Dedifferentiated amniotic fluid mesenchymal stem cell (primary cell): ENCODE data around the gene TOP2A.
A peak's percentile ranks its signal among the peaks of the same experiment; 100 is the strongest.

Experiments
- DNase-seq: peaks from one replicate; pipeline ENCODE4 v3.0.0-alpha.2; 2016; ENCODE audit errors: extremely low spot score

Gene TOP2A, protein sequence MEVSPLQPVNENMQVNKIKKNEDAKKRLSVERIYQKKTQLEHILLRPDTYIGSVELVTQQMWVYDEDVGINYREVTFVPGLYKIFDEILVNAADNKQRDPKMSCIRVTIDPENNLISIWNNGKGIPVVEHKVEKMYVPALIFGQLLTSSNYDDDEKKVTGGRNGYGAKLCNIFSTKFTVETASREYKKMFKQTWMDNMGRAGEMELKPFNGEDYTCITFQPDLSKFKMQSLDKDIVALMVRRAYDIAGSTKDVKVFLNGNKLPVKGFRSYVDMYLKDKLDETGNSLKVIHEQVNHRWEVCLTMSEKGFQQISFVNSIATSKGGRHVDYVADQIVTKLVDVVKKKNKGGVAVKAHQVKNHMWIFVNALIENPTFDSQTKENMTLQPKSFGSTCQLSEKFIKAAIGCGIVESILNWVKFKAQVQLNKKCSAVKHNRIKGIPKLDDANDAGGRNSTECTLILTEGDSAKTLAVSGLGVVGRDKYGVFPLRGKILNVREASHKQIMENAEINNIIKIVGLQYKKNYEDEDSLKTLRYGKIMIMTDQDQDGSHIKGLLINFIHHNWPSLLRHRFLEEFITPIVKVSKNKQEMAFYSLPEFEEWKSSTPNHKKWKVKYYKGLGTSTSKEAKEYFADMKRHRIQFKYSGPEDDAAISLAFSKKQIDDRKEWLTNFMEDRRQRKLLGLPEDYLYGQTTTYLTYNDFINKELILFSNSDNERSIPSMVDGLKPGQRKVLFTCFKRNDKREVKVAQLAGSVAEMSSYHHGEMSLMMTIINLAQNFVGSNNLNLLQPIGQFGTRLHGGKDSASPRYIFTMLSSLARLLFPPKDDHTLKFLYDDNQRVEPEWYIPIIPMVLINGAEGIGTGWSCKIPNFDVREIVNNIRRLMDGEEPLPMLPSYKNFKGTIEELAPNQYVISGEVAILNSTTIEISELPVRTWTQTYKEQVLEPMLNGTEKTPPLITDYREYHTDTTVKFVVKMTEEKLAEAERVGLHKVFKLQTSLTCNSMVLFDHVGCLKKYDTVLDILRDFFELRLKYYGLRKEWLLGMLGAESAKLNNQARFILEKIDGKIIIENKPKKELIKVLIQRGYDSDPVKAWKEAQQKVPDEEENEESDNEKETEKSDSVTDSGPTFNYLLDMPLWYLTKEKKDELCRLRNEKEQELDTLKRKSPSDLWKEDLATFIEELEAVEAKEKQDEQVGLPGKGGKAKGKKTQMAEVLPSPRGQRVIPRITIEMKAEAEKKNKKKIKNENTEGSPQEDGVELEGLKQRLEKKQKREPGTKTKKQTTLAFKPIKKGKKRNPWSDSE (N-terminal part only)

DNA sequence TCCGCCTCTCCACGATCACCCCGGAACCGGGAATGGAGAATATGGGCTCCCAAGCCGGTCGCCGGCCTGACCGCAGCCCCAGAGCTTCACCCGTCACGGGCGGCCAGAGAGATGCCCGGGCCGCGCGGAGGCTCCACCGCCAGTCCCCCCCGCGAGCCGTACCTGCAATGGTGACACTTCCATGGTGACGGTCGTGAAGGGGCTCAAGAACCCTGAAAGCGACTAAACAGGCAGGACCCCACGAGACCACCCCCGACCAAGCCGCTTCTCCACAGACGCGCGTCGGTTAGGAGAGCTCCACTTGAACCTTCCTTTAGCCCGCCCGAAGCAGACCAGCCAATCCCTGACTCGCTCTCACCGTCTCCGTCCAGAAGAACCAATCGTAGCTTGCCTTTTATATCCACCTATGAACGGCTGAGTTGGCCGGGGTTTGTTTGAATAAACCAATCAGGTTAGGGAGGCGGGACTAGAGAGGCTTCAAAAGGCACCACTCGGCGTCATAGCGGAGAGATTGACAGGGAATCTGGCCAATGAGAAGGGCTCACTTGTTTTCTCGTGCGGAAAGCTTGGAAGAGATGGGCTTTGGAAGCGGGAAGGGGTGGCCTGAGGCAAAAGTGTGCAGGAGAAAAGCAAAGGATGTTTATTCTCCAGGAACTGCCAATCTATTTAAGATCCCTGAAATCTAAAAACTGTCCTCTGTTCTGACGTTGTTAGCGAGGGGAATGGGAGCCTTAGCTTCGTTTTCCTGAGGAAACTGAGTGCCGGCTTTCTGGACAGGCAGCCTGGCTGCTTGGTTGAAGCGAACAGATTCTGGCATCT is at the start of gene TOP2A:
TOP2A (minus strand) TSS at position 288 of the 819 bp plus-strand sequence; CDS start at position 183, 105 bp downstream.
- DNase-seq: peak; percentile 100

DNA sequence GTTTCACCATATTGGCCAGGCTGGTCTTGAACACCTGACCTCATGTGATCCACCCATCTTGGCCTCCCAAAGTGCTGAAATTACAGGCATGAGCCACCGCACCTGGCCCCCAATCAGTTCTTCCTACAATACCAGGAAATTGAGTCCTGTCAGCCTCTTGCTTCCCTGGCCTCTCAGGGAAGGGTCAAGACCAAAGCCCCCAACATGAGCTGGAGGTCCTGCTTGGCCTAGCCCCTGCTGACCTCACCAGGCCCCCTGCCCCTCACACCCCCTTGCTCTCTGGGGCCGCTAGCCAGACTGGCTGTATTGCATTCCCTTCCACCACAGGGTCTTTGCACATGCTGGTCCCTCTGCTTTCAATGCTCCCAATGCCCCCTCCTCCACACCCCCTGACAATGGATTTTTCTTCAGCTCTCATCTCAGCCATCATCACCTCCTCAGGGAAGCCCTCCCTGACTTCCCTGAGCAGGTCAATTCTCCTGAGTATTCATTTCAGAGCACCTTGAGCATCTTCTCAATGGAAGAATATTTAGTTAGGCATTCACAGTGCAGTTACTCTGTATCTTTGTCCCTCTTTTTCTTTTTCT is 49.7 kb upstream of the TOP2A start:
- DNase-seq: no peak

DNA sequence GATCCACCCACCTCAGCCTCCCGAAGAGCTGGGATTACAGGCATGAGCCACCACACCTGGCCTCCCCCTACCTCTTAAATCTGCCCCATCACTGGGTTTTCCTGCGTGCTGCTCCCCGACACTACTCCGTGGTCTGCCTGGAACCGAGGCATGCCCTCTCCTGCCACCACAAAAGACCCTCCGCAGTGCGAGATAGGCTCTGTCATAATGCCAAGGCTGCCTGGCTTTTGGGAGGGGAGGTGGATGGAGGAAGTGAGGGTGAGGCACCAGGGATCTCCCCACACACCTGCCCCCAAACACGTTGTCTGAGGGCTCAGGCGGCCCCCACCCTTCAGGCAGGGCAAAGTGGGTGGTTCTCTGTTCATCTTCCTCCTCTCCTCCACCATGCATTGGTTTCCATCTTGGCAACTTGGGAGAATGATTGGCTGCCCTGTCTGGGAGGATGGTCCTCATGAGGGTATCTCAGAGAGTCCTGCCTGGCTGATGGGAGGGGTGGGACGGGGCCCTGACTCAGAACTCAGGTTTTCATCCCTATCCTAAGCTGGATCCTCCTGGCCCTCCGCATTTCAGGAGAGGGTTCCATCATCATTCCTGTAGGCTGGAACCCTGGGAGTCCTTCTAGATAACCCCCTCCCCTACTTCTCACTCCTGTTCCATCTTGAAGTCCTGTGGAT is 48.7 kb upstream of the TOP2A start:
- DNase-seq: no peak

DNA sequence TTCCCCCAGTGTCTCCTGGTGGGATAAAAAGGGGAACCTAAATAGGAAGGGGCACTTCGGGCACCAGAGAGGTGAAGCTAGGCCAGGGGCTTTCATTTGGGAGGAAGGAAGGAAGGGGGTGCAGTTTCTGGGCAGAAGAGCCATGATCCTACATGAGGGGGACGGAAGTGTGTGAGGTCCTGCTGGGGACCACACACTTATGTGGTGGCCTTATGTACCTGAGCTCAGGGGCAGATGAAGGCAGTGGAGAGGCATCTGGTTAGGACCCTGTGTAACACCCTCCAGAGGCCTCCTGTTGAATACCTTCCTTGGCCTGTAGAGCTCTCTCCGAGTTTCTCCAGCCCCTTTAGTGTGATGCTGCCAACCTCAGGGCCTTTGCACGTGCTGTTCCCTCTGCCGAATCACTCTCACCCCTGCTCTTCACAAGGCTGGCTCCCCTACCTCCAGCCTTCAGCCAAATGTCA is 46.7 kb upstream of the TOP2A start:
- DNase-seq: no peak

DNA sequence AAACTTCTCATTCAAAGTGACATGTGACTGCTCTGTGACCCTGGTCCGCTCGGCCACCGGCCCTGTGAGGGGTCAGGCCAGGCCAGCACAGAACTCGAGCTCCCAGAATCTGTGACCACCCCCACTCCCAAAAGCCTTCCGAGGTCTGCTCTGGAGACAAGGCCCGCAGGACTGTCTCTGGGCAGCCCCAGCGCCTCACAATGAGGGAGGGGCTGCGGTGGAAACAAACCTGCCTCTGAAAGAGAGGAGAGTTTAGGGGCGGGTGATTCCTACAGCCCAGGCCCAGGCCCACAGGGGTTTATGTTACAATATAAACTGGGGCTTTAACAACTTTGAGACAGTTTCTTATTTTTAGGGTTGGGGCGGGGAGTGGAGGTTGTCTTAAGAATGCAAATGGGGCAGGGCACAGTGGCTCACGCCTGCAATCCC is 45.4 kb upstream of the TOP2A start:
- no peak for DNase-seq

DNA sequence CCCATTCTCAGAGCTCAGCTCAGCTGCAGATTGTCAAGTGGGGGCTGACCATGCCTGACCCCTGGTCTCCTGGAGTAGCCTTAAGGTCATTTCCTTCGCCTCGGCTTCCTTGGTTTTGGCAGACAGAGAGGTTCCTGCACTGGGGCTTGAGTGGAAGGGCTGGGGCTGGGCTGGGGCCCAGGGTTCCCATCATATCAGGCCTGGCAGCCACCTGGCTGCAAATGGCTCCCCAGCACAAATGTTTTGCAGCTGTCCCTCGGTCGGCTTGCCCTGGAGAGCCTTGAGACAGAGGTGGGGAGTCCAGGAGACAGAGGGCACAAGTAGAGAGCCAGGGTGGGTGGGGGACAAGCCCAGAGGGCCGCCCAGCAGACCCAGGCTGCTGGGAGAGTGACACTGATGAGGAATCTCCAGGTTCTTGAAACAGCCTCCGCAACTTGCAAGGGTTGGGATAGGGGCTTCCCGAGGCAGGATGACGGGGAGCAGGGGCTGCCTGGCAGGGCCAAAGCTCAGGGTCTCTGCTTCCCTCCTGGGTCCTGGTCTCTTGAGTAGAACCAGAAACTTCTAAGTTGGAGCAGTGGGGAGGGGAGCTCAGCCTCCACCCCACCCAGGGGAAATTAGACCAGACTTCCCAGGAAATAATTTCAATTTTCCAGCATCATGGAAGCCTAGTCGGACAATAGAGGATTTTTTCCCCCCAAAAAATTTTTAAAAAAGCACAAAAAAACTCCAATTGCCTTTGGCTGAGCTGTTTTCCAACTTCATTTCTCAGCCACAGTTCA is 44.8 kb upstream of the TOP2A start:
- DNase-seq: no peak

DNA sequence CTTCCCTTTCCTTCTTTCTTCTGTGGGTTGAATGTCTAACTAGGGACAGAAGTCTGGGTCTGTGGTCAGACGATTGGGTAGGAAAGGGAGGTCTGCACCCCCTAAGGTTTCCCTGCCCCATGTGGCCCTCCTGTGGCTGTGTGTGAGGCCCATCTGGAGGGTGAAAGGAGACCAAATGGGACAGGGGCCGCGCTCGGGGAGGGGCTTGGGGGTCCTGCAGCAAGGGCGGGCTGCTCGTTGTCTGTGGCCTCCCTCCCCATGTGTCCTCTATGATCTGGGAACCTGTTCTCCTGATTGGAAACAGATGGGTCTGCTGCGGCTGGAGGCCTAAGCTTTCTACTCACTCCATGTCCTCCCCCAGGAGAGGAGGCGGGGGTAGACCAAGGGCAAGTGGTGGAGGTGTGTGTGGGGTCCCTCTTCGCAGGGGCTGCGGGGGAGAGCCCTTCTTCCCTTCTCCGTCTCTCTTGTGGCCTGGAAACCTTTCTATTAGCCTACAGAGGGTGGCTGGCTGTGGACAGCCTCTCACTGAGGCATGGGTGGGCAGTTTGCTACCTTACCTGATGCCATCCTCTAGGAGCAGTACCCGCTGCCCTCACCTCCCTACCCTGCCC is 44.1 kb upstream of the TOP2A start:
- no peak for DNase-seq

DNA sequence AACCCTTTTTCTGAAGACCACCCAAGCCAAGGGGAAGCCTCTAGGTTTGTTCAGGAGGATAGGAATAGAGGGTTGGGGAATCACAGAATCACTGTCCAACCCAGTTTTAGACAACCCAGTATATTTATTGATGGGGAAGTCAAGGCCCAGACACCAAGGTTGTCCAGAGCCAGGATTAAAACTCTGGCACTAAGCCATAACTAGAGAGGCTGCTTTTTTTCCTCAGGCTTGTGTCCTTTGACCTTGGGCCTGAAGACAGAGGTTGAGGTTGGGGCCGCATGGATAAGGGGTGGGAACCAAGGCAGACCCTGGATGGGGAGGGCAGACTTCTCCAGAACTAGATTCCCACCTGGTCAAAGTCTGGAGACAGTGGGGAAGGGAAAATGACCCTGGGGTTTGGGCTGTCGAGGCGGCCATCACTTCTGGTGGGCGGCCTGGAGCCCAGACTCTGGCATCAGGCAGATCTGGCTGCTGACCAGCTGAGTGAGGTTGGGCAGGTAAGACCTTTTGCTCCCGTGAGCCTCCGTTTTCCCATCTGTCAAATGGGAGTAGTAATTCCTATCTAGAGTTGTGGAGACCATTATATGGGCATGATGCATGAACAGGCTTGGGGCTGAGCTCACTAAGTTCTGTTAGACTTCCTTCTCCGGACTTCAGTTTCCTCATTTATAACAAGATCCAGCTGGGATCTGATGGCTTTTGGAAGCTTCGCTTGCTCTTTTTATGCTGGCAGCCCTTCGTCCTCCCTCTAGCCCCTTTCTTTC is 43.5 kb upstream of the TOP2A start:
- peak; percentile 55 for DNase-seq

DNA sequence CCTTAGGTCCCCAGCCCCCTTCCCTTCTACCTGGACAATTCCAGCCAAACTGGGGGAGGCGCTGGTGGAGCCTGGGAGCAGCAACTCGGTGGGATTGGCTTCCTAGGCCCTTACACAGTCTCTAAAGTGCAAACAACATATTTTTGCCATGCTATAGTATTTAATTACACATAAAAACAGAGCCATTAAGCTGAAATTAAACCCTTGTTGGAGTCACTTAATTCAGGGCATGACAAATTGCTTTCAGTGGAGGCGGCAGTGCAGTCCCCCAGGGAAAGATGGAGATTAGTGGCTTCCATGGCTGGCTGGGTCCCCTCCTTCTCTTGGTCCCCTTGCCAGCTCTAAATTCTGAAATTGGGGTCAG is 42.9 kb upstream of the TOP2A start:
- no peak for DNase-seq

DNA sequence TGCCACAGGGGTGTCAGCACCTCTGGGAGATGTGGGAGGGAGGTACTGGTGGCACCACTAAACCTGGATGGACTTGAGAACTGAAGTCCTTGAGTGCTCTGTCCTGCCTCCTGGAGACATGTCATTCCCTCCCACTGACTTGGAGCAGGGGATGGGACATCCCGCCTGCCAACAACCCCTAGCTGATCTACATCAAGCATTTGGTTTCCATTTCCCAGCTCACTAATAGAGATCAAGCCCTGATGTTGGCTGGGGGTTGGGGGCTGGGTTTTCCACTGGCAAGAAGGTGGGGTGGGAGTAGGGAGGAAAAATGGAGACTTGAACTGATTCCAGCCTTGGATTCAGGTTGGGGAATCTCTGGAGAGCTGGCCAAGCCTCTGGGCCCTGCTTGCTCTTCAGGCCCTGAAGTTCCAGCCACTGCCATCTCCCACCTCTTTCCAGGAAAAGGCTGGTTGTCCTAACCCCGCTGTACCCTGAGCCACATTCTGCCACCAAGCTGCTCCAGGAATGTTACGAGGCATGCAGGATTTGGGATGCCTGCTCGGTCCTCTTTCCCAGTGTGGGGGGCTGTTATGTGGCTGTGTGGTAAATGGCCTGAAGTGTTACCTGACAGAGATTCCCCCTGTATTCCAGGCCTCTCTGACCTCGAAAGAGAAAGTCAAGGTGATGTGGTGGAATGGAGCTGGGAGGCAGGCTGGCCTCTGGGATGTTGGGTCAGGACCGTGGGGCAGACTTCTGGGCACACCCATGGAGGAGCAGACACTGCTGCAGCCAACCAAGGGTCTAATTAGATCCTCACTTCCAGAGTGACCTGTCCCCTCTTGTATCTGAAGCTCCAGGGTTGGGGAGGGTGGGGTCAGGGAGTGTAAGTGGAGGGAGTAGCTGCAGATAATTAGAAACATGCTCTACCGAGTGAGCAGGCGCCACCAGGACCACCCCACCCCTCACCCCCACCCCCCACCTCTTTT is 42.2 kb upstream of the TOP2A start:
- no peak for DNase-seq

DNA sequence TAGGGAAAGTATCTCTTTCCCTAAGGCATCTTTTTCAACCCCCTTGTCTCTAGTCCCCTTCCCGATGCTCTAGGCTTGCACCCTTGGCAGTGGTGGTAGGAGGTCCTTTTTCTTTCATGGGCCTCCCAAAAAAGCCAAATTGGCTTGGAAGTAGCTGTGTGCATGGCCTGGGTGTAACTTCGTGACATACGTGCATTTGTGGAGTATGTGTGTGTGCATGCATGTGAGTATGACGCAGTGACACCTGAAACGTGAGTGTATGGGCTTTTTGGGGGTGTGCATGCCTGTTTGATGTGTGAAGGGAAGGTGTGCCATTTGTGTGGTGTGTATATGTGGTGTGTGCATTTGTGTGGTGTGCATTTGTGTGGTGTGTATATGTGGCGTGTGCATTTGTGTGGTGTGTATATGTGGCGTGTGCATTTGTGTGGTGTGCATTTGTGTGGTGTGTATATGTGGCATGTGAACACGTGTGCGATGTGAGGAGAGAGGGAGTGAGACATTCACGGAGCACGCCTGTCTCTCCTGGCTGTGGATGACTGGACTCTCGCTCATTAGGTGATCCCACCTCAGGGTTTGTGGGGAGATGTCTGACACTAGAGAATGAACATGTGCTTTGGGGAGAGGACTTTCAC is 41.3 kb upstream of the TOP2A start:
- no peak for DNase-seq

DNA sequence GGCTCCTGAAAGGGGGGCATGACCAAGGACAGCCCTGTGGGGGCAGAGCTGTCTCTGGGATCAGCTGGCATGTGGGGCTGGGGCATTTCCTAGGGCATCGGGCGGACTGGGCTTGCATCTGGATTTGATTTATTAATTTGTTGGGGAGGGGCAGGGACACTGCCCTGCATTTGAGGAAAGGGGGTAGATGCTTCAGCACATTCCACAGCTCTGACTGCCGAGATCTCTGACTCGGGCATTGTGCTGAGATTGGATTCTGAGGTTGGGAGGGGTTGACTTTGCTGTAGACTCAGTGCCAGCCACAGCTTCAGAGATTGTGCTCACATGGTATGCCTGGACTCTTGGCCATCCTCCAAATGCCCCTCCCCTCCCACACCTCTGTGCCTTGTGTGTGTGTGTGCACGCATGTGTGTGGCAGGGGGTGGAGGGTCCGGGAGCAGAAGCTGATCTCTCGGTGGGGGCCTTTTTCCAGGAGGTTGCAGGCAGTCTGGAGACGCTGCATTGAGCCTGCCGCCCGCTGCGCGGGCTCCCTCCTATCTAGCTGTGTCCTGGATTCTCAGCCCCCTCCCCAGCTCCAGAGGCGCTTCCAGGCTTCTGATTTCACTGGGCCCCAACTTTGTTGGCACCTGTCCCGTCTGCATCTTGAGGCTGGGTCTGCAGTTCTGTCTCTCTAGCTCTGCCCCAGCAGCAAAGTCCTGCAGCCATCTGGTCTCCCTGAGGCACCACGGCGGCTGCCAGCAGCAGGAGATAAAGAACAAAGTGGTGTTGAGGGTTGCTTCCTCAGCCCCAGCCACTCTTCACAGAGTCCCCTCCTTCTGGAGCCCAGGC is 40.5 kb upstream of the TOP2A start:
- DNase-seq: peak; percentile 87

DNA sequence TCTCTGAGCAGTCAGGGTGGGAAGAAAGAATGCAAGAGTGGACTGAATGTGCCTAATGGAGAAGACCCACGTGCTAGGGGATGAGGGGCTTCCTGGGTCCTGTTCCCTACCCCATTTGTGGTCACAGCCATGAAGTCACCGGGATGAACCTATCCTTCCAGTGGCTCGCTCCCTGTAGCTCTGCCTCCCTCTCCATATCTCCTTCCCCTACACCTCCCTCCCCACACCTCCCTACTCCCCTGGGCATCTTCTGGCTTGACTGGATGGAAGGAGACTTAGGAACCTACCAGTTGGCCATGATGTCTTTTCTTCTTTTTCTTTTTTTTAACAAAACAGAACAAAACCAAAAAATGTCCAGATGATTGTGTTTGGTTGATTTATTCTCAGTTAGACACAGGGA is 39.7 kb upstream of the TOP2A start:
- no peak for DNase-seq

DNA sequence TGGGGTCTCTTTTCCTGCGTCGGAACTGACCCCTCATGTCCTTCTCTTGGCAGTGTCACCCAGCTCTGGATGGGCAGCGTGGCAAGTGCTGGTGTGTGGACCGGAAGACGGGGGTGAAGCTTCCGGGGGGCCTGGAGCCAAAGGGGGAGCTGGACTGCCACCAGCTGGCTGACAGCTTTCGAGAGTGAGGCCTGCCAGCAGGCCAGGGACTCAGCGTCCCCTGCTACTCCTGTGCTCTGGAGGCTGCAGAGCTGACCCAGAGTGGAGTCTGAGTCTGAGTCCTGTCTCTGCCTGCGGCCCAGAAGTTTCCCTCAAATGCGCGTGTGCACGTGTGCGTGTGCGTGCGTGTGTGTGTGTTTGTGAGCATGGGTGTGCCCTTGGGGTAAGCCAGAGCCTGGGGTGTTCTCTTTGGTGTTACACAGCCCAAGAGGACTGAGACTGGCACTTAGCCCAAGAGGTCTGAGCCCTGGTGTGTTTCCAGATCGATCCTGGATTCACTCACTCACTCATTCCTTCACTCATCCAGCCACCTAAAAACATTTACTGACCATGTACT is 38.8 kb upstream of the TOP2A start:
- no peak for DNase-seq

DNA sequence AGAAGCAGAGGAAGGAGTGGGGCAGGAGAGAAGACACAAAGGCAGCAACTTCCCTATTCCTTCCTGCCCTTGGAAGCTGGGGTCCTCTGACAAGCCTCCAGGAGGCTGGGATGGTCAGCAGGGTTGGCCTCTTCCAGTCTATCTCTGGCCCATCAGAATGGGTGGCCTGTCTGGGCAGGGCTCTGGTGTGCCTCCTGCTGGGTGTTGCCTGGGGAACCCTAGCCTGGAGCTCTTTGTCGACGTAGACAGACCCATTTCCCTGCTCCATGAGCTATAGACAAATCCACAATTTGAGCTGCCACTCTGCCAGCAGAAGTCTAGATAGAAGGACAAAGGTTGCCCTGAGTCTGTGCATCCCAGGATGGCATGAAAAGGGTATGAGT is 36.9 kb upstream of the TOP2A start:
- DNase-seq: no peak
